Measurements from ENCODE around the gene MTHFS.

Gene MTHFS

DNA sequence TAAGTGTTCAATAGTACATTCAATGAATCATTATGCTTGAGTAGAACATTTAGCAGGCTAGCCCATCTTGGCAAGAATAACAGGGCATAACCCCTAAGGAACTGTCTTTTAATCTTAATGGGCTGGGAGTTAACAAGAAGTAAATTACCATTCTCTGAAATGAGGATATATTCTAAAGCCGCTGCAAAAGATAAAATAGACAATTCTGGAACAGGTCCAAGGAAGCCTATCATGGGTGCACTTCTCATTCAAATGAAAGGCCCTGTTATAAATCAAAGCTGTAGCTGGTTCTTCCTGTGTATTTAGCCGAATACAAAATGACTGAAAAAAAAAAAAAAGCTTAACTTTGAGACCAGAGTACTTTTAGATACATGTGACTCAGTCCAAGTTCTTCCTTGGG lies 15.6 kb downstream of the MTHFS start:
- no peak for DNase-seq (ENCODE audit: low read depth in 2 of 2, low spot score in 1 of 2)

GRCh38 chr15:79878078-79878705 lies 18.6 kb downstream of the MTHFS start:
- DNase-seq (ENCODE audit: low read depth in 2 of 2, low spot score in 1 of 2) = no peak

DNA sequence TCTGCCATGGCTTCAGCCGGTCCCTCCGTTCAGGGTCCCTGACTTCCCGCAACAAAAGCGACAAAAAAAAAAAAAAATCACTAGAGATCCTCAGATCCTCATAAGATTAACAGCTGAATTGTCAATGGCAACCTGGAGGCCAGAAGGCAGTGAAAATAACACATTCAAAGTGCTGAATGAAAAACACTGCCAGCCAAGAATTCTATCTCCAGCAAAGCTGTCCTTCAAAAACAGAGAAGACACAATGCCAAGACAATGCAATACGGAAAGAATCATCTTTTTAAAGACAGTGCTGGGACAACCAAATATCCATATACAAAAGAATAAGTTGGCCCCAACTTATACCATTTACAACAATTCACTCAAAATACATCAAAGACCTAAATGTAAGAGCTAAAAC lies 21.6 kb downstream of the MTHFS start:
- no peak for DNase-seq (ENCODE audit: low read depth in 2 of 2, low spot score in 1 of 2)

DNA sequence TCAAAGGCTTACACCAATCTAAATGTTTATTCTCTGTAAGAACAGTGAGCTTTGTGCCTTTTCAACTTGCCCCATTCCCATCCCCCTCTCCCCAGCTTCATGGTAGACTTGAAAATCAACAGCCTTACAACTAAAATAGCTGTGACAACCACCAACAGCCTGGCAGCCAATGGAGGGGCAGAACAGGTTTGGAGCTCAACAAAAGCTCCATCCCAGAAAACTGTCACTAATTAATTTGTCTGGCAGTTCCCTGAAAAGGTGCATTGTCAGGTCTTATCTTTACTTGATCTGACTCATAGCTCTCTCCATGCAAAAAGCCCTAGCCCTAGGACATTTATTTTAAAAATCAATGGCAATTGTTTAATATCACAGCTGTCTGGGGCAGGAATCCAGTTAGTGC lies 22.6 kb downstream of the MTHFS start:
- no peak for DNase-seq (ENCODE audit: low read depth in 2 of 2, low spot score in 1 of 2)

GRCh38 chr15:79872358-79873017 lies 24.3 kb downstream of the MTHFS start:
- DNase-seq (ENCODE audit: low read depth in 2 of 2, low spot score in 1 of 2) = no peak

DNA sequence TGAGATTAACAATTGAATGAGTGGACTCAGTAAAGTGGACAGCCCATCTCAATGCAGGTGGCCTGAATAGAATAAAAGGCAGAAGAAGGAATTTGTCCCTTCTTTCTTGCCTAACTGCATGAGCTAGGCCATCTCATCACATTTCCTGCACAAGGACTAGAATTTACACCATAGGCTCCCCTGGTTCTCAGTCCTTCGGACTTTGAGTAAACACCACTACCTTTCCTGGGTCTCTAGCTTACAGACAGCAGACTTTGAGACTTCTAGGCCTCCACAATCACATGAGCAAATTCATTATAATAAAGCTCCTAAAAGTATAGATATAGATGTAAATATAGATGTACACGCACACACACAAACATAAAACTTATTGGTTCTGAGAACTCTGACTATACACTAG lies 28.3 kb downstream of the MTHFS start:
- DNase-seq (ENCODE audit: low read depth in 2 of 2, low spot score in 1 of 2) = no peak

DNA sequence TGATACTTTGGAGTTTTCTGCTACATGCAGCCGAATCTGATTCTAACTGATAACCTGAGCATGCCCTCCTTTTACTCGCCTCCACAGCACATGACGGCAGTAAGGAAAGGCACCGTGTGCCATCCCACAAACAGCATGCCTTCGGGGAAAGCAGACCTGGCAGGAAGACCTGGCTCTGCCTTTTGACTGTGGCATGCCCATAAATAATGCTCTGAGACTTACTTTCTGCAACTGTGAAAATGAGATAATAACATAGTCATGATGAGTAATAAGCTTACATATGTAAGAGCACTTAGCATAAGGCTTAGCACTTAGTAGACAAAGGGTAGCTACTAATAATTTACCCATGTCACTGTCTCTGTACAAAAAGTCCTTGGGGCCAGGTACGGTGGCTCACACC lies 32.9 kb downstream of the MTHFS start:
- DNase-seq (ENCODE audit: low read depth in 2 of 2, low spot score in 1 of 2) = no peak

GRCh38 chr15:79862191-79862590 lies 34.6 kb downstream of the MTHFS start:
- no peak for DNase-seq (ENCODE audit: low read depth in 2 of 2, low spot score in 1 of 2)

DNA sequence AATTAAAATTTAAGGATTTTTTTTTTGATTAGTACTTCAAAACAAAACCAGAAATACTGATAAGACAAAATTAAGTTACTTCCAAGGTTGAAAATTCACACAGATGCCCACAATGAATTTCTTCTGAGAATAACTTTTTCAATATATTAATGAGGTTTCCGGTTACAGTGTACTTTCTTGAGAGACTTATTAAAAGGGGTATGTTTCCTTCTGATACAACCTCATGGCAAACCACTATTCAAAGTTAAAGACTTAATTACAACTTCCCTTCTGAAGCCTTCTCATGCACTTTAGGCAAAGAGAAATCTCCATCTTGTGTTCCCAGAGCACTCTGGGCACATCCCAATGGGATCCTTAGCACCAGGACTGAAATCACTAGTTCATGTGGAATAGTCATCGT lies 36.2 kb downstream of the MTHFS start:
- no peak for DNase-seq (ENCODE audit: low read depth in 2 of 2, low spot score in 1 of 2)

DNA sequence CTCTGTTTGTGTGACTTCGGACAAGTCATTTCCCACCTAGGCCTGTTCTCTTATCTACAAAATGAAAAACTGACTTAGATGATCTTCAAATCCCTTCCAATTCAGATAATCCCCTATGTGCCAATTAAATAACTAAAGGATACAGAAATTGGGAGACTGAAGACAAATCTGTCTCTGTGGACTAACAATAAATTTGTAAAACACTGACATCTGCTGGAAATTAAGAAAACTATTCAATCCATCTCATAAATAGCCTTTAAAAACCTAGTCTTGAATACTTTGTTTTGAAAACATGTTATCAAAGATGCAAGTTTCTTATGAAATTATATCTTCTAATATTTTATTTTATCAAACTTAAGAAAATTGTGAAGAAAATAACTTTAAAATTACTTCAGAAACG lies 38.3 kb downstream of the MTHFS start:
- no peak for DNase-seq (ENCODE audit: low read depth in 2 of 2, low spot score in 1 of 2)

- peak; percentile 15 to 28 for DNase-seq (ENCODE audit: low read depth in 2 of 2, low spot score in 1 of 2)
Observed at GRCh38 chr15:79853492-79854328, 43.1 kb downstream of the MTHFS start.

DNA sequence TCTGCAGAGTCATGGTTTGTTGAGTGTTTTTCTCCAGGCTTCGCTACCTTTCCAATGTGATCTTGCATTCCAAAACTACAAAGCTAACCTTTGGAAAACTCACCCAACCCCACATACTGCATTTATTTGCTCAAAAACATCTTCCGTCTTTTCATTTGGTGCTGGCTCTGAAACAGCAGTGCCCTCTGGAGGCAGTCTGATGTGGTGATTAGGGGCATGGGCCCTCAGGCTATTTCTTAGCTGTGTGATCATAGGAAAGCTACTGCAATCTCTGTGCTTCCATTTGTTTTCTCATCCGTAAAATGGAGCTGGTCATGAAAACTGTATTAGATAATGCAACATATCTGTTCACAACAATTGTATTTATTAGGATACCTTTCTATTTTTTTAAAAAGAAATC lies 47.0 kb downstream of the MTHFS start:
- DNase-seq (ENCODE audit: low read depth in 2 of 2, low spot score in 1 of 2) = no peak

DNA sequence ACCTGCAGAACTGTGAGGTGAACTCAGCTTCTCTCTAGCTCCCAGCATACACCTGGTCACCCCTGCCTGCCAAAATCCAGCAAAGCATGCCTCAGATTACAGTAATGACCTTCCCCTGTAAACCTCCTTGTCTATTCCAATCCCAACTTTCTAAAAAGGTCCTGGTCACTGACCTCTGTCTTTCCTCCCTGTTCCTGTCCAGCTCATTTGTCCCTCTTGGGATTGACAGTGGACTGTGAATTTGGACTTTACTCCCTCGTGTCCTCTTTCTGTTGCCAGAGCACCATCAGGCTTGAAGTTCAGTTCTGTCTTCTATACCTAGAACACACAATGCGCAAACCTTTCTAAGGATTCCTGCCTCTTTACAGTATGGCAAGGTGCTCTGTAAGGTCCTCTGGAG lies 50.3 kb downstream of the MTHFS start:
- DNase-seq (ENCODE audit: low read depth in 2 of 2, low spot score in 1 of 2) = no peak

- no peak for DNase-seq (ENCODE audit: low read depth in 2 of 2, low spot score in 1 of 2)
Observed at GRCh38 chr15:79844221-79844620, 52.6 kb downstream of the MTHFS start.

GRCh38 chr15:79837846-79838245 lies 59.0 kb downstream of the MTHFS start:
- no peak for DNase-seq (ENCODE audit: low read depth in 2 of 2, low spot score in 1 of 2)

DNA sequence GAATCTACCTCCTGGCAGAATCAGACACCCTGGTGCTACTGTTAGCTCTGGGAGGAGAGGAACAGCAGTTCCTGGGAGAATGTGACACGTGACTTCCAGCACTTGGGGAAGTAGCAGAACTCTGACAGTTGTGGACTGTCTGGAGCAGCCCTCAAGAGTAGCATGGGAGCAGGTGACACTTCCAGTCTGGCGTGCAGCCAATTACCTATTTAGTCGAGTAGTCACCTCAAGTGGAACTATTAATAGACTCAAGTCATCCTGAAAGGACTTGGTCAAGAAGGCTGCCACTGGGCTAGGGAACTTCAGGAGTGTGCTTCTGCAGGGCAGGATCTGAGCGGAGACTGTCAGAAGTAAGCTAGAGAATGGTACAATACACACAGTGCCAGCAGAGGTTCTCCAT lies 62.3 kb downstream of the MTHFS start:
- DNase-seq (ENCODE audit: low read depth in 2 of 2, low spot score in 1 of 2) = no peak

- no peak for DNase-seq (ENCODE audit: low read depth in 2 of 2, low spot score in 1 of 2)
Observed at GRCh38 chr15:79832367-79833120, 64.3 kb downstream of the MTHFS start.

GRCh38 chr15:79831604-79832003 lies 65.2 kb downstream of the MTHFS start:
- DNase-seq (ENCODE audit: low read depth in 2 of 2, low spot score in 1 of 2) = no peak

DNA sequence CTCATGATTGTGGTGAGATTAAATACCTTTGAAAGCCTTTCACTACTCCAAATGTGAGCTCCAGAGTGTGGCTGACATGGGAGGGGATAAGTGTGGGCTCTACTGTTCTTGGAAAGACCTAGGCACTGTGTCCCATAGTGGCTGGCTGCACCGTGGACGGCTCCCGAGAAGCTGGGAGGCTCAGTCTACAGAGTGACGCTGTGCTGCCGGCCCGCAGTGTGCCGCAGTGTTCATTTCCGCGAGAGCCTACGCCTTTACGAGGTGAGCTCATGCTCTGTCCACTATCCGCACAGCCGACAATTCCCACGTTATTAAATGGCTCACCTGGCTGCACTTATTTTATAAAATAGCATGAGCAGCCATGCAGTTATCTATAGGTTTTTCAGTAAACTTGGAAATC lies 66.9 kb downstream of the MTHFS start:
- DNase-seq (ENCODE audit: low read depth in 2 of 2, low spot score in 1 of 2) = no peak

DNA sequence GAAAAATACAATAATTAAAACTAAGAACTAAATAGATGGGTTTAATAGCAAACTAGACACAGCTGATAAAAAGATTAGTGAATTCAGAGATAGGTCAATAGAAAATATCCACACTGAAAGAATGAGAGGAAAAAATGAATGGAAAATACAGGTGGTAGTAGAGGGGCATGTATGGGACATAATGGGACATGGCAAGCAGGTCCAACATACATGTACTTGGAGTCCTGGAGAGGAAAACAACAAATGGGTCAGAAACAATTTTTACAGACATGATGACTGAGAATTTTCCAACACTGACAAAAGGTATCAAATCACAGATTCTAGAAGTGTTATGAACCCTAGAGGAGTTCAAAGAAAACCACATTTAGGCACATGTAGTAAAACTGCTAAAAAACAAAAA lies 68.4 kb downstream of the MTHFS start:
- DNase-seq (ENCODE audit: low read depth in 2 of 2, low spot score in 1 of 2) = no peak

GRCh38 chr15:79826800-79827199 lies 70.0 kb downstream of the MTHFS start:
- DNase-seq (ENCODE audit: low read depth in 2 of 2, low spot score in 1 of 2) = no peak
